Measurements from ENCODE around the gene ATP6V0C. TPM values are rescaled to one million over a fixed set of nuclear protein-coding genes. Genes with fewer than 3 reads are reported as not detected.
A peak's percentile ranks its signal among the peaks of the same experiment; 100 is the strongest.
"Not testable (repeated sequence)": the region's sequence is repeated elsewhere in the genome, so short reads cannot be mapped to it uniquely, and the experiment has no call there.

Gene ATP6V0C
- total and polyA plus RNA-seq, 5 donors from 2014 or later: 62.1 to 188 (median 73.9) TPM

GRCh38 chr16:2539192-2539844 is 25.6 kb downstream of the ATP6V0C start:
- not testable (repeated sequence) for H3K27me3 Mint-ChIP-seq; DNase-seq; ATAC-seq (ENCODE audit: low read depth in 2 of 2); H3K27me3 ChIP-seq (ENCODE audit: control insufficient read depth, insufficient read depth, low read length); H3K36me3 ChIP-seq (ENCODE audit: control insufficient read depth, insufficient read depth, low read length); H3K9me3 ChIP-seq (ENCODE audit: control insufficient read depth in 2 of 2, low read length in 2 of 2); H3K27ac ChIP-seq (ENCODE audit: insufficient read depth, low read length, poor library complexity, severe bottlenecking); H3K9me3 Mint-ChIP-seq; H3K36me3 Mint-ChIP-seq
- Mint-ChIP-seq H3K4me1 (peaks cover 4 to 47% (median 31%) of the 10 kb centered on the region in 4 donors), H3K27ac (peak overlapping the region in 1 of 3 donors; percentile 73), H3K4me3 (peak overlapping the region; percentile 86 to 92 (median 88))
- Histone ChIP-seq H3K4me1 (ENCODE audit: control insufficient read depth, insufficient read depth, low read length, poor library complexity, severe bottlenecking) (peaks cover 27% of the 10 kb centered on the region), H3K4me3 (ENCODE audit: low read depth, low read length) (peak overlapping the region; percentile 15)

GRCh38 chr16:2539845-2540458 is 26.2 kb downstream of the ATP6V0C start:
- H3K9me3 ChIP-seq (ENCODE audit: control insufficient read depth in 2 of 2, low read length in 2 of 2); H3K27ac ChIP-seq (ENCODE audit: insufficient read depth, low read length, poor library complexity, severe bottlenecking); H3K9me3 Mint-ChIP-seq; H3K27me3 Mint-ChIP-seq; ATAC-seq (ENCODE audit: low read depth in 2 of 2); DNase-seq; H3K27me3 ChIP-seq (ENCODE audit: control insufficient read depth, insufficient read depth, low read length); H3K4me3 ChIP-seq (ENCODE audit: low read depth, low read length); H3K36me3 Mint-ChIP-seq; H3K36me3 ChIP-seq (ENCODE audit: control insufficient read depth, insufficient read depth, low read length): not testable (repeated sequence)
- peaks cover 27% of the 10 kb centered on the region for H3K4me1 ChIP-seq (ENCODE audit: control insufficient read depth, insufficient read depth, low read length, poor library complexity, severe bottlenecking)
- Mint-ChIP-seq H3K4me3 (peak overlapping the region; percentile 86 to 92 (median 88)), H3K27ac (peak overlapping the region in 1 of 3 donors; percentile 73), H3K4me1 (peaks cover 4 to 50% (median 31%) of the 10 kb centered on the region in 4 donors)

GRCh38 chr16:2540912-2541311 is 27.2 kb downstream of the ATP6V0C start:
- peak overlapping the region; percentile 53 to 89 (median 58) for H3K4me3 Mint-ChIP-seq
- not testable (repeated sequence) for H3K36me3 Mint-ChIP-seq; H3K27me3 Mint-ChIP-seq; H3K27me3 ChIP-seq (ENCODE audit: control insufficient read depth, insufficient read depth, low read length); H3K27ac ChIP-seq (ENCODE audit: insufficient read depth, low read length, poor library complexity, severe bottlenecking); H3K36me3 ChIP-seq (ENCODE audit: control insufficient read depth, insufficient read depth, low read length); H3K9me3 Mint-ChIP-seq; DNase-seq; ATAC-seq (ENCODE audit: low read depth in 2 of 2); H3K9me3 ChIP-seq (ENCODE audit: control insufficient read depth in 2 of 2, low read length in 2 of 2); H3K4me3 ChIP-seq (ENCODE audit: low read depth, low read length)
- H3K4me1 Mint-ChIP-seq: peaks cover 4 to 58% (median 34%) of the 10 kb centered on the region in 4 donors
- peak overlapping the region in 2 of 3 donors; percentile 62 to 83 for H3K27ac Mint-ChIP-seq
- peaks cover 27% of the 10 kb centered on the region for H3K4me1 ChIP-seq (ENCODE audit: control insufficient read depth, insufficient read depth, low read length, poor library complexity, severe bottlenecking)

- H3K9me3 Mint-ChIP-seq; H3K36me3 Mint-ChIP-seq; DNase-seq; H3K27ac ChIP-seq (ENCODE audit: insufficient read depth, low read length, poor library complexity, severe bottlenecking); H3K27me3 ChIP-seq (ENCODE audit: control insufficient read depth, insufficient read depth, low read length); H3K27me3 Mint-ChIP-seq; H3K4me3 ChIP-seq (ENCODE audit: low read depth, low read length); H3K36me3 ChIP-seq (ENCODE audit: control insufficient read depth, insufficient read depth, low read length); H3K9me3 ChIP-seq (ENCODE audit: control insufficient read depth in 2 of 2, low read length in 2 of 2); ATAC-seq (ENCODE audit: low read depth in 2 of 2): not testable (repeated sequence)
- Mint-ChIP-seq H3K4me3 (peak overlapping the region; percentile 15 to 89 (median 53)), H3K4me1 (peaks cover 4 to 61% (median 33%) of the 10 kb centered on the region in 4 donors), H3K27ac (peak overlapping the region in 2 of 3 donors; percentile 62 to 83)
- peaks cover 27% of the 10 kb centered on the region for H3K4me1 ChIP-seq (ENCODE audit: control insufficient read depth, insufficient read depth, low read length, poor library complexity, severe bottlenecking)
Measured at GRCh38 chr16:2541409-2541808, 27.7 kb downstream of the ATP6V0C start.

GRCh38 chr16:2543771-2544170 is 30.0 kb downstream of the ATP6V0C start:
- H3K4me1 ChIP-seq (ENCODE audit: control insufficient read depth, insufficient read depth, low read length, poor library complexity, severe bottlenecking): peaks cover 20% of the 10 kb centered on the region
- peak overlapping the region in 1 of 4 donors; percentile 12 for H3K4me3 Mint-ChIP-seq
- H3K27ac ChIP-seq (ENCODE audit: insufficient read depth, low read length, poor library complexity, severe bottlenecking); H3K9me3 Mint-ChIP-seq; DNase-seq; H3K4me3 ChIP-seq (ENCODE audit: low read depth, low read length); H3K27me3 ChIP-seq (ENCODE audit: control insufficient read depth, insufficient read depth, low read length); H3K36me3 Mint-ChIP-seq; ATAC-seq (ENCODE audit: low read depth in 2 of 2); H3K9me3 ChIP-seq (ENCODE audit: control insufficient read depth in 2 of 2, low read length in 2 of 2); H3K36me3 ChIP-seq (ENCODE audit: control insufficient read depth, insufficient read depth, low read length); H3K27me3 Mint-ChIP-seq; H3K27ac Mint-ChIP-seq: not testable (repeated sequence)
- peaks cover 4 to 57% (median 30%) of the 10 kb centered on the region in 4 donors for H3K4me1 Mint-ChIP-seq

- DNase-seq; H3K4me3 Mint-ChIP-seq; H3K27ac Mint-ChIP-seq; ATAC-seq (ENCODE audit: low read depth in 2 of 2); H3K27me3 Mint-ChIP-seq; H3K4me3 ChIP-seq (ENCODE audit: low read depth, low read length); H3K9me3 Mint-ChIP-seq; H3K27me3 ChIP-seq (ENCODE audit: control insufficient read depth, insufficient read depth, low read length); H3K36me3 Mint-ChIP-seq; H3K36me3 ChIP-seq (ENCODE audit: control insufficient read depth, insufficient read depth, low read length); H3K4me1 Mint-ChIP-seq; H3K9me3 ChIP-seq (ENCODE audit: control insufficient read depth in 2 of 2, low read length in 2 of 2); H3K27ac ChIP-seq (ENCODE audit: insufficient read depth, low read length, poor library complexity, severe bottlenecking); H3K4me1 ChIP-seq (ENCODE audit: control insufficient read depth, insufficient read depth, low read length, poor library complexity, severe bottlenecking): not testable (repeated sequence)
Measured at GRCh38 chr16:2550283-2550878, 36.6 kb downstream of the ATP6V0C start.

- not testable (repeated sequence) for H3K27ac Mint-ChIP-seq; H3K27me3 Mint-ChIP-seq; H3K27me3 ChIP-seq (ENCODE audit: control insufficient read depth, insufficient read depth, low read length); H3K9me3 Mint-ChIP-seq; H3K36me3 Mint-ChIP-seq; H3K4me1 Mint-ChIP-seq; H3K36me3 ChIP-seq (ENCODE audit: control insufficient read depth, insufficient read depth, low read length); ATAC-seq (ENCODE audit: low read depth in 2 of 2); DNase-seq; H3K4me1 ChIP-seq (ENCODE audit: control insufficient read depth, insufficient read depth, low read length, poor library complexity, severe bottlenecking); H3K4me3 Mint-ChIP-seq; H3K9me3 ChIP-seq (ENCODE audit: control insufficient read depth in 2 of 2, low read length in 2 of 2); H3K4me3 ChIP-seq (ENCODE audit: low read depth, low read length); H3K27ac ChIP-seq (ENCODE audit: insufficient read depth, low read length, poor library complexity, severe bottlenecking)
Measured at GRCh38 chr16:2551420-2551889, 37.7 kb downstream of the ATP6V0C start.

Measured in CD4-positive, CD25-positive, alpha-beta regulatory T cell (primary cell).